HCT116 (cell line): ENCODE measurements around the gene ADAD2. TPM values are rescaled to one million over a fixed set of nuclear protein-coding genes. Genes with fewer than 3 reads are reported as not detected.

ENCODE experiments used
- ATAC-seq: fragments of 200-7000 bp; cut with Tn5 transposase; 2 replicates; pipeline ENCODE4 v1.9.1; 2020; ENCODE audit warnings: mild to moderate bottlenecking, moderate library complexity
- Bru-seq: library from RNA; stranded (reverse); fragments of 400-500 nt; gene quantifications from one replicate; lab custom pipeline; 2021; lab: Mats Ljungman, UMichigan
- BruChase-seq, 2 experiments: library from RNA; stranded (reverse); fragments of 400-500 nt; gene quantifications; one replicate each; lab custom pipeline; 2021; lab: Mats Ljungman, UMichigan
- BruUV-seq: library from RNA; stranded (reverse); fragments of 400-500 nt; replicated peaks from 2 replicates; lab custom pipeline; 2021; lab: Mats Ljungman, UMichigan
- CTCF ChIA-PET: fragments of 300-600 bp; sonication (Branson Sonifier 250); formaldehyde crosslinking; loops from one replicate; lab custom pipeline; 2021; ENCODE audit warnings: antibody characterized with exemption; lab: Charles Lee
- POLR2A ChIA-PET: fragments of 300-600, 350-600 bp; sonication (Branson Sonifier 250); formaldehyde crosslinking; loops from one replicate; lab custom pipeline; 2021; ENCODE audit warnings: antibody characterized with exemption; lab: Charles Lee
- RAD21 ChIA-PET, 2 experiments: fragments of 300-600 bp; sonication (Branson Sonifier 250); formaldehyde crosslinking; loops; one replicate each; lab custom pipeline; 2023; ENCODE audit warnings: low total read pairs in 2 of 2; ENCODE audit not compliant: uncharacterized antibody in 2 of 2, unreplicated experiment in 2 of 2, low non-redundant PET in 1 of 2; lab: Charles Lee
- DNase-seq: peaks from one replicate; pipeline ENCODE4 v3.0.0-alpha.2; 2010; ENCODE audit warnings: low read depth, low spot score
- H2AFZ ChIP-seq: fragments of 200-600 bp; shearing (Covaris generic), sonication (generic); 2 replicates; pipeline ENCODE4 v1.6.1; 2017; ENCODE audit warnings: low read depth, mixed run types, mixed read lengths, antibody characterized with exemption, low read length; ENCODE audit not compliant: poor library complexity, severe bottlenecking
- H3K27ac ChIP-seq: 2 replicates; pipeline ENCODE4 v1.5.1; 2012; ENCODE audit warnings: low read depth, low read length
- H3K27me3 ChIP-seq: fragments of 200-600 bp; sonication (generic); 2 replicates; pipeline ENCODE4 v1.6.1; 2016; ENCODE audit warnings: mixed run types, low read length, mixed read lengths; ENCODE audit not compliant: insufficient read depth
- H3K36me3 ChIP-seq, 2 experiments: fragments of 200-500 bp in 1 of 2; fragments of 200-600 bp in 1 of 2; sonication (Bioruptor generic) in 1 of 2; sonication (generic) in 1 of 2; 2 replicates each; pipeline versions ENCODE4 v1.5.1 to v1.6.1; 2014 to 2016; ENCODE audit warnings: low read length in 2 of 2, inconsistent platforms in 1 of 2, mixed read lengths in 1 of 2, mixed run types in 1 of 2; ENCODE audit not compliant: insufficient read depth in 2 of 2, control insufficient read depth in 1 of 2
- H3K4me1 ChIP-seq, 2 experiments: fragments of 200-600 bp in 1 of 2; sonication (generic) in 1 of 2; 2 replicates each; pipeline versions ENCODE4 v1.5.1 to v1.6.1; 2012 to 2017; ENCODE audit warnings: low read length in 2 of 2, inconsistent platforms in 1 of 2, mild to moderate bottlenecking in 1 of 2, mixed read lengths in 1 of 2, mixed run types in 1 of 2, moderate library complexity in 1 of 2; ENCODE audit not compliant: insufficient read depth in 2 of 2, control insufficient read depth in 1 of 2
- H3K4me2 ChIP-seq: fragments of 200-600 bp; sonication (generic); 2 replicates; pipeline ENCODE4 v1.6.1; 2017; ENCODE audit warnings: mixed run types, low read length, mixed read lengths
- H3K4me3 ChIP-seq, 2 experiments: fragments of 200-600 bp in 1 of 2; sonication (generic) in 1 of 2; replicated peaks in 1 of 2; 2 replicates each; pipeline ENCODE4 v1.5.1; 2011 to 2016; ENCODE audit warnings: low read length in 2 of 2, control low read depth in 1 of 2, low read depth in 1 of 2, mild to moderate bottlenecking in 1 of 2, mixed read lengths in 1 of 2, mixed run types in 1 of 2
- H3K79me2 ChIP-seq: fragments of 200-600 bp; sonication (generic); 2 replicates; pipeline ENCODE4 v1.6.1; 2017; ENCODE audit warnings: mild to moderate bottlenecking, mixed run types, low read length, moderate library complexity, mixed read lengths; ENCODE audit not compliant: insufficient read depth
- H3K9ac ChIP-seq: fragments of 200-600 bp; sonication (generic); 2 replicates; pipeline ENCODE4 v1.6.1; 2016; ENCODE audit warnings: low read length, mixed read lengths
- H3K9me2 ChIP-seq: fragments of 200-600 bp; sonication (generic), shearing (Covaris generic); 2 replicates; pipeline ENCODE4 v1.6.1; 2017; ENCODE audit warnings: mixed run types, mild to moderate bottlenecking, moderate library complexity; ENCODE audit not compliant: insufficient read depth
- H3K9me3 ChIP-seq, 2 experiments: fragments of 200-500 bp in 1 of 2; fragments of 200-600 bp in 1 of 2; sonication (Bioruptor generic) in 1 of 2; sonication (generic) in 1 of 2; 2 replicates each; pipeline ENCODE4 v1.6.1; 2014 to 2017; ENCODE audit warnings: low read length in 2 of 2, mixed read lengths in 2 of 2, inconsistent platforms in 1 of 2, low read depth in 1 of 2, mild to moderate bottlenecking in 1 of 2, mixed run types in 1 of 2, moderate library complexity in 1 of 2; ENCODE audit not compliant: control insufficient read depth in 1 of 2, insufficient read depth in 1 of 2
- H4K20me1 ChIP-seq: fragments of 200-600 bp; sonication (generic), shearing (Covaris generic); 2 replicates; pipeline ENCODE4 v1.6.1; 2017; ENCODE audit warnings: mixed run types, mild to moderate bottlenecking, moderate library complexity; ENCODE audit not compliant: insufficient read depth
- CEBPB ChIP-seq: IDR thresholded peaks from 2 replicates; pipeline ENCODE4 v1.6.1; 2012; ENCODE audit warnings: low read depth
- EGR1 ChIP-seq: IDR thresholded peaks from 2 replicates; pipeline ENCODE4 v1.6.1; 2012; ENCODE audit warnings: low read depth
- ELF1 ChIP-seq: IDR thresholded peaks from 2 replicates; pipeline ENCODE4 v1.6.1; 2012; ENCODE audit warnings: low read depth, borderline replicate concordance
- EZH2phosphoT487 ChIP-seq: fragments of 200-600 bp; IDR thresholded peaks from 2 replicates; pipeline ENCODE4 v1.6.1; 2018; ENCODE audit warnings: antibody characterized with exemption, borderline replicate concordance
- JUND ChIP-seq: IDR thresholded peaks from 2 replicates; pipeline ENCODE4 v1.6.1; 2012
- RAD21 ChIP-seq: IDR thresholded peaks from 2 replicates; pipeline ENCODE4 v1.6.1; 2012; ENCODE audit warnings: low read depth, mild to moderate bottlenecking
- REST ChIP-seq: IDR thresholded peaks from 2 replicates; pipeline ENCODE4 v1.6.1; 2012; ENCODE audit warnings: low read depth
- SRF ChIP-seq: IDR thresholded peaks from 2 replicates; pipeline ENCODE4 v1.6.1; 2012; ENCODE audit warnings: low read depth
- YY1 ChIP-seq: IDR thresholded peaks from 2 replicates; pipeline ENCODE4 v1.6.1; 2011; ENCODE audit warnings: low read length, low read depth, moderate library complexity, mild to moderate bottlenecking; ENCODE audit not compliant: insufficient replicate concordance; ENCODE audit errors: extremely low read depth
- intact Hi-C: fragments of 100-400 bp; cut with micrococcal nuclease; formaldehyde crosslinking; loops from 2 replicates; pipeline ENCODE4 v1.10.0; 2022
- long read RNA-seq: library from polyadenylated mRNA; unstranded; transcript quantifications from one replicate; pipeline ENCODE4 v2.0.0, GENCODE V29; 2021; ENCODE audit not compliant: unreplicated experiment
- polyA plus RNA-seq: library from polyadenylated mRNA; unstranded; fragments of >200 nt; gene quantifications from 2 replicates; pipeline ENCODE4 v1.2.1, GENCODE V29; 2012; ENCODE audit warnings: missing spikeins
- total RNA-seq: library from RNA; stranded (reverse); gene quantifications from one replicate; pipeline ENCODE4 v1.2.1, GENCODE V29; 2021; ENCODE audit not compliant: unreplicated experiment

The ADAD2 gene
- total RNA-seq (not detected), Bru-seq, nascent RNA (not detected), BruChase-seq, experiment 1, labeled RNA remaining after a 6-hour chase (not detected), BruChase-seq, experiment 2, labeled RNA remaining after a 2-hour chase (not detected)
- polyA plus RNA-seq, result not detected in 2 replicates
- long read RNA-seq, result 0 reads

- no peak within 1 kb of the TSS for H3K27ac ChIP-seq
- no peak within 1 kb of the TSS for H2AFZ ChIP-seq
- ChIA-PET POLR2A (no interaction called here), RAD21 (no interaction called here), CTCF (no interaction called here)
- peak; percentile 37 for DNase-seq
- peak; percentile 47 for ATAC-seq
- no peaks in the 10 kb centered on the region for H3K9me2 ChIP-seq
- H3K9me3 ChIP-seq, result no peaks in the 10 kb centered on the region
- H3K4me1 ChIP-seq, result peaks cover 3 to 7% of the 10 kb centered on the region in 2 experiments; a peak in 3 of 4 replicates
- no peak within 1 kb of the TSS for H3K4me2 ChIP-seq
- intact Hi-C loops, result no loop called here
- H3K79me2 ChIP-seq, result peaks cover 10% of the 10 kb centered on the region
- H3K27me3 ChIP-seq, result no peaks in the 10 kb centered on the region
- H3K4me3 ChIP-seq, result no peak within 1 kb of the TSS
- no TSS peak for BruUV-seq
- no peaks in the 10 kb centered on the region for H3K36me3 ChIP-seq
- H4K20me1 ChIP-seq, result no peaks in the 10 kb centered on the region
- no peak within 1 kb of the TSS for H3K9ac ChIP-seq
- no peak for TF ChIP-seq YY1
- TF ChIP-seq EZH2phosphoT487, result no peak
- no peak for TF ChIP-seq SRF
- TF ChIP-seq JUND, result no peak
- no peak for TF ChIP-seq CEBPB
- TF ChIP-seq RAD21, result no peak
- TF ChIP-seq REST, result no peak
- no peak for TF ChIP-seq EGR1
- no peak for TF ChIP-seq ELF1
- TF ChIP-seq, all 23 proteins: peak for 0
Measured at GRCh38 chr16:84190731-84191388, at the start of gene ADAD2. Gene ADAD2, plus strand, starts transcription at chr16:84191157. Its CDS starts 74 bp downstream, at chr16:84191231.
